CD14-positive monocyte (primary cell): ENCODE data around the gene FAM83D. TPM values are rescaled to one million over a fixed set of nuclear protein-coding genes. Genes with fewer than 3 reads are reported as not detected.

Experiments used
- DNase-seq, 3 donors: peaks; one replicate each; pipeline ENCODE4 v3.0.0-alpha.2; 2011 to 2022
- H2AFZ ChIP-seq: 2 replicates; pipeline ENCODE4 v1.6.0; 2012; ENCODE audit warnings: mild to moderate bottlenecking, low read depth, low read length, inconsistent platforms; ENCODE audit not compliant: insufficient read depth, poor library complexity, severe bottlenecking
- H3K27ac ChIP-seq, 2 donors: 1 replicate in 1 of 2; 2 replicates in 1 of 2; pipeline ENCODE4 v1.5.1; 2012 to 2013; ENCODE audit warnings: low read length in 2 of 2, control low read depth in 1 of 2, inconsistent platforms in 1 of 2, low read depth in 1 of 2, mild to moderate bottlenecking in 1 of 2
- H3K27me3 ChIP-seq, 2 donors: one replicate each; pipeline versions ENCODE4 v1.6.0 to v1.6.1; 2011 to 2013; ENCODE audit warnings: low read length in 2 of 2; ENCODE audit not compliant: control insufficient read depth in 2 of 2, insufficient read depth in 2 of 2
- H3K36me3 ChIP-seq, 2 donors: replicated peaks in 1 of 2; 1 replicate in 1 of 2; 2 replicates in 1 of 2; pipeline versions ENCODE4 v1.5.1 to v1.6.1; 2012 to 2013; ENCODE audit warnings: low read length in 2 of 2, control low read depth in 1 of 2, inconsistent platforms in 1 of 2, mild to moderate bottlenecking in 1 of 2; ENCODE audit not compliant: insufficient read depth in 2 of 2, control insufficient read depth in 1 of 2
- H3K4me1 ChIP-seq, 2 donors: 1 replicate in 1 of 2; 2 replicates in 1 of 2; pipeline versions ENCODE4 v1.5.1 to v1.6.1; 2012 to 2013; ENCODE audit warnings: low read length in 2 of 2, control low read depth in 1 of 2, inconsistent platforms in 1 of 2, mild to moderate bottlenecking in 1 of 2, moderate library complexity in 1 of 2; ENCODE audit not compliant: insufficient read depth in 2 of 2, control insufficient read depth in 1 of 2
- H3K4me2 ChIP-seq: replicated peaks from 2 replicates; pipeline ENCODE3; 2012; ENCODE audit warnings: low read length, moderate library complexity, mild to moderate bottlenecking; ENCODE audit not compliant: poor library complexity, severe bottlenecking; ENCODE audit errors: extremely low read depth
- H3K4me3 ChIP-seq, 3 experiments: fragments of 200-600 bp in 1 of 3; sonication (generic) in 1 of 3; replicated peaks in 1 of 3; 1 replicate in 2 of 3; 2 replicates in 1 of 3; pipeline ENCODE4 v1.5.1; 2011 to 2013; ENCODE audit warnings: low read length in 3 of 3, mild to moderate bottlenecking in 3 of 3, control low read depth in 2 of 3, low read depth in 2 of 3, inconsistent platforms in 1 of 3, moderate library complexity in 1 of 3
- H3K79me2 ChIP-seq: 2 replicates; pipeline ENCODE4 v1.6.0; 2012; ENCODE audit warnings: mild to moderate bottlenecking, control low read depth, inconsistent platforms, low read length, moderate library complexity; ENCODE audit not compliant: insufficient read depth
- H3K9ac ChIP-seq: 2 replicates; pipeline ENCODE4 v1.6.0; 2017; ENCODE audit warnings: low read length, mild to moderate bottlenecking; ENCODE audit not compliant: insufficient read depth, poor library complexity, severe bottlenecking
- H3K9me3 ChIP-seq, 2 donors: replicated peaks in 1 of 2; 1 replicate in 1 of 2; 2 replicates in 1 of 2; pipeline versions ENCODE4 v1.5.1 to v1.6.1; 2012 to 2013; ENCODE audit warnings: low read length in 2 of 2, control low read depth in 1 of 2; ENCODE audit not compliant: control insufficient read depth in 1 of 2, insufficient read depth in 1 of 2
- H4K20me1 ChIP-seq: 2 replicates; pipeline ENCODE4 v1.6.0; 2012; ENCODE audit warnings: mild to moderate bottlenecking, low read length, control low read depth, moderate library complexity; ENCODE audit not compliant: insufficient read depth
- H3K27ac Mint-ChIP-seq, 7 donors: one replicate each; pipeline ENCODE4 v1.8.0; 2020; ENCODE audit warnings: mild to moderate bottlenecking in 7 of 7, mixed read lengths in 7 of 7, moderate library complexity in 6 of 7, inconsistent platforms in 2 of 7
- H3K27me3 Mint-ChIP-seq, 3 donors: one replicate each; pipeline ENCODE4 v1.8.0; 2021 to 2022; ENCODE audit warnings: low read depth in 3 of 3, mild to moderate bottlenecking in 3 of 3, mixed read lengths in 3 of 3, moderate library complexity in 3 of 3, inconsistent platforms in 1 of 3
- H3K36me3 Mint-ChIP-seq, 2 donors: one replicate each; pipeline ENCODE4 v1.8.0; 2020; ENCODE audit warnings: mixed read lengths in 2 of 2, inconsistent platforms in 1 of 2, mild to moderate bottlenecking in 1 of 2
- H3K4me1 Mint-ChIP-seq: one replicate; pipeline ENCODE4 v1.8.0; 2020; ENCODE audit warnings: mild to moderate bottlenecking, mixed read lengths
- H3K4me3 Mint-ChIP-seq, 2 donors: one replicate each; pipeline ENCODE4 v1.8.0; 2020; ENCODE audit warnings: mild to moderate bottlenecking in 2 of 2, mixed read lengths in 2 of 2, moderate library complexity in 1 of 2
- H3K9me3 Mint-ChIP-seq, 7 donors: one replicate each; pipeline ENCODE4 v1.8.0; 2020 to 2022; ENCODE audit warnings: mixed read lengths in 7 of 7, mild to moderate bottlenecking in 6 of 7, moderate library complexity in 6 of 7, inconsistent platforms in 2 of 7
- WGBS: methylation state at CpG from one replicate; pipeline ENCODE4 v1.1.5; 2013; ENCODE audit warnings: missing lambda C conversion rate; ENCODE audit not compliant: insufficient coverage; 5-methylcytosine and 5-hydroxymethylcytosine counted together
- intact Hi-C, 2 donors: fragments of 100-400 bp; cut with micrococcal nuclease; formaldehyde crosslinking; loops; one replicate each; pipeline versions ENCODE4 v1.15.0 to v1.15.1; 2023
- polyA plus RNA-seq, 3 donors: library from polyadenylated mRNA; depleted of rRNA in 1 of 3; unstranded in 2 of 3; stranded (reverse) in 1 of 3; fragments of 300-500 nt in 2 of 3; fragments of >200 nt in 1 of 3; fragmentation: Illumina TruSeq in 2 of 3; gene quantifications; 1 replicate in 2 of 3; 2 replicates in 1 of 3; pipeline ENCODE4 v1.2.3, GENCODE V29; 2012 to 2021
- TF ChIP-seq, protein P1 (sequence below): fragments of 200-600 bp; IDR thresholded peaks from one replicate; pipeline ENCODE4 v1.8.0; 2022; ENCODE audit warnings: antibody characterized with exemption, mild to moderate bottlenecking

Gene FAM83D
- polyA plus RNA-seq, 3 donors: 0.09 to 0.15 TPM; not detected in 1

DNA sequence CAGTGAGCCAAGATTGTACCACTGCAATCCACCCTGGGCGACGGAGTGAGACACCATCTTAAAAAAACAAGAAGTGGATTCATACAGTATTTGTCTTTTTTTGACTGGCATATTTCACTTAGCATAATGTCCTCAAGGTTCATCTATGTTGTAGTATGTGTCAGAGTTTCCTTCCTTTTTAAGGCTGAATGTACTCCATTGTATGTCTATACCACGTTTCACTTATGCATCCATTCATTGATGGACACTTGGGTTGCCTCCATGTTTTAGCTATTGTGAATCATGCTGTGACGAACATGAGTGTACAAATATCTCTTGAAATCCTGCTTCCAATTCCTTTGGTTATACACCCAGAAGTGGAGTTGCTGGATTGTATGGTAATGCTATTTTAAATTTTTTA lies 28.9 kb upstream of the FAM83D start:
- Mint-ChIP-seq H3K27ac (no peak overlapping the region), H3K4me3 (no peak overlapping the region), H3K9me3 (peaks cover 0 to 4% (median 3%) of the 10 kb centered on the region in 7 donors), H3K27me3 (peaks cover 0 to 7% (median 2%) of the 10 kb centered on the region in 3 donors), H3K36me3 (peaks cover 5 to 34% of the 10 kb centered on the region in 2 donors), H3K4me1 (peaks cover 8% of the 10 kb centered on the region)
- no peaks in the 10 kb centered on the region for H3K79me2 ChIP-seq
- no peaks in the 10 kb centered on the region for H4K20me1 ChIP-seq
- no peaks in the 10 kb centered on the region for H3K4me1 ChIP-seq
- WGBS: no CpG with 5 or more reads among the region's 4 CpGs
- intact Hi-C loops: loop anchor here in 1 of 2 donors (10.0 kb wide), 1 partner anchor 92 kb away; the partner anchor contains the start of gene PPP1R16B
- H3K4me3 ChIP-seq: no peak overlapping the region
- H3K4me2 ChIP-seq: no peak overlapping the region
- H3K9me3 ChIP-seq: no peaks in the 10 kb centered on the region
- H3K36me3 ChIP-seq: peaks cover 0 to 27% of the 10 kb centered on the region in 2 donors
- H3K27me3 ChIP-seq: no peaks in the 10 kb centered on the region
- H2AFZ ChIP-seq: no peak overlapping the region
- DNase-seq: no peak
- H3K9ac ChIP-seq: no peak overlapping the region
- H3K27ac ChIP-seq: no peak overlapping the region
- TF ChIP-seq, protein P1, sequence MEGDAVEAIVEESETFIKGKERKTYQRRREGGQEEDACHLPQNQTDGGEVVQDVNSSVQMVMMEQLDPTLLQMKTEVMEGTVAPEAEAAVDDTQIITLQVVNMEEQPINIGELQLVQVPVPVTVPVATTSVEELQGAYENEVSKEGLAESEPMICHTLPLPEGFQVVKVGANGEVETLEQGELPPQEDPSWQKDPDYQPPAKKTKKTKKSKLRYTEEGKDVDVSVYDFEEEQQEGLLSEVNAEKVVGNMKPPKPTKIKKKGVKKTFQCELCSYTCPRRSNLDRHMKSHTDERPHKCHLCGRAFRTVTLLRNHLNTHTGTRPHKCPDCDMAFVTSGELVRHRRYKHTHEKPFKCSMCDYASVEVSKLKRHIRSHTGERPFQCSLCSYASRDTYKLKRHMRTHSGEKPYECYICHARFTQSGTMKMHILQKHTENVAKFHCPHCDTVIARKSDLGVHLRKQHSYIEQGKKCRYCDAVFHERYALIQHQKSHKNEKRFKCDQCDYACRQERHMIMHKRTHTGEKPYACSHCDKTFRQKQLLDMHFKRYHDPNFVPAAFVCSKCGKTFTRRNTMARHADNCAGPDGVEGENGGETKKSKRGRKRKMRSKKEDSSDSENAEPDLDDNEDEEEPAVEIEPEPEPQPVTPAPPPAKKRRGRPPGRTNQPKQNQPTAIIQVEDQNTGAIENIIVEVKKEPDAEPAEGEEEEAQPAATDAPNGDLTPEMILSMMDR: no peak

DNA sequence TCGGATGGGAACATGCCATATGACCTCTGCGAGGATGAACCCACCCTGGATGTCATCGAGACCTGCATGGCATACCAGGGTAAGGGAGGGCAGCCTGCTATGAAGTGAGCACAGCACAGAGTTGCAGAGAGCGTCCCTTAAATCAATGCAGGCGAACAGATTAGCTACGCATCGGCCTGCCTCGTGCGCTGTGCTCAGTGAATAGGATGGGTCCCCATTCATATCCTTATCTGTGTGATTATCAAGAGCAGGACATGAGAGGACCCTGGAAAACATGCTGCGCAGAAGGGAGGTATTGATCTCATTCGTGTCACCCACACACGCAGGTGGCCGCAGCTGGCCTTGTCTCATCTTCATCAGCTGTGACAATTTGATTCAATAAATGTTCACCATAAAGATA lies 25.6 kb upstream of the FAM83D start:
- H3K27me3 Mint-ChIP-seq: peaks cover 0 to 3% (median 2%) of the 10 kb centered on the region in 3 donors
- no peak overlapping the region for H3K4me2 ChIP-seq
- peaks cover 0 to 21% (median 8%) of the 10 kb centered on the region in 7 donors for H3K9me3 Mint-ChIP-seq
- DNase-seq: no peak
- no peaks in the 10 kb centered on the region for H3K27me3 ChIP-seq
- no peak overlapping the region for H2AFZ ChIP-seq
- peaks cover 4% of the 10 kb centered on the region for H3K4me1 Mint-ChIP-seq
- H3K4me3 Mint-ChIP-seq: no peak overlapping the region
- TF ChIP-seq, protein P1: no peak
- no peaks in the 10 kb centered on the region for H4K20me1 ChIP-seq
- H3K36me3 ChIP-seq: peaks cover 4 to 60% of the 10 kb centered on the region in 2 donors
- H3K27ac ChIP-seq: no peak overlapping the region
- H3K4me3 ChIP-seq: no peak overlapping the region
- H3K4me1 ChIP-seq: no peaks in the 10 kb centered on the region
- H3K9ac ChIP-seq: no peak overlapping the region
- intact Hi-C loops: no loop called here
- H3K27ac Mint-ChIP-seq: no peak overlapping the region
- no peaks in the 10 kb centered on the region for H3K79me2 ChIP-seq
- peaks cover 25 to 61% of the 10 kb centered on the region in 2 donors for H3K36me3 Mint-ChIP-seq
- peaks cover 9 to 14% of the 10 kb centered on the region in 2 donors for H3K9me3 ChIP-seq
- 96% methylated on average over 9 of the region's 13 CpGs for WGBS
